ENCODE measurements around the gene STAU1. TPM values are rescaled to one million over a fixed set of nuclear protein-coding genes. Genes with fewer than 3 reads are reported as not detected.

The STAU1 gene, protein sequence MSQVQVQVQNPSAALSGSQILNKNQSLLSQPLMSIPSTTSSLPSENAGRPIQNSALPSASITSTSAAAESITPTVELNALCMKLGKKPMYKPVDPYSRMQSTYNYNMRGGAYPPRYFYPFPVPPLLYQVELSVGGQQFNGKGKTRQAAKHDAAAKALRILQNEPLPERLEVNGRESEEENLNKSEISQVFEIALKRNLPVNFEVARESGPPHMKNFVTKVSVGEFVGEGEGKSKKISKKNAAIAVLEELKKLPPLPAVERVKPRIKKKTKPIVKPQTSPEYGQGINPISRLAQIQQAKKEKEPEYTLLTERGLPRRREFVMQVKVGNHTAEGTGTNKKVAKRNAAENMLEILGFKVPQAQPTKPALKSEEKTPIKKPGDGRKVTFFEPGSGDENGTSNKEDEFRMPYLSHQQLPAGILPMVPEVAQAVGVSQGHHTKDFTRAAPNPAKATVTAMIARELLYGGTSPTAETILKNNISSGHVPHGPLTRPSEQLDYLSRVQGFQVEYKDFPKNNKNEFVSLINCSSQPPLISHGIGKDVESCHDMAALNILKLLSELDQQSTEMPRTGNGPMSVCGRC
- 10 to 100 TPM; 43.9 to 62.8 (median 56.2) TPM for total RNA-seq
- 10 to 100 TPM; 18.9 to 29.6 TPM for polyA plus RNA-seq

DNA sequence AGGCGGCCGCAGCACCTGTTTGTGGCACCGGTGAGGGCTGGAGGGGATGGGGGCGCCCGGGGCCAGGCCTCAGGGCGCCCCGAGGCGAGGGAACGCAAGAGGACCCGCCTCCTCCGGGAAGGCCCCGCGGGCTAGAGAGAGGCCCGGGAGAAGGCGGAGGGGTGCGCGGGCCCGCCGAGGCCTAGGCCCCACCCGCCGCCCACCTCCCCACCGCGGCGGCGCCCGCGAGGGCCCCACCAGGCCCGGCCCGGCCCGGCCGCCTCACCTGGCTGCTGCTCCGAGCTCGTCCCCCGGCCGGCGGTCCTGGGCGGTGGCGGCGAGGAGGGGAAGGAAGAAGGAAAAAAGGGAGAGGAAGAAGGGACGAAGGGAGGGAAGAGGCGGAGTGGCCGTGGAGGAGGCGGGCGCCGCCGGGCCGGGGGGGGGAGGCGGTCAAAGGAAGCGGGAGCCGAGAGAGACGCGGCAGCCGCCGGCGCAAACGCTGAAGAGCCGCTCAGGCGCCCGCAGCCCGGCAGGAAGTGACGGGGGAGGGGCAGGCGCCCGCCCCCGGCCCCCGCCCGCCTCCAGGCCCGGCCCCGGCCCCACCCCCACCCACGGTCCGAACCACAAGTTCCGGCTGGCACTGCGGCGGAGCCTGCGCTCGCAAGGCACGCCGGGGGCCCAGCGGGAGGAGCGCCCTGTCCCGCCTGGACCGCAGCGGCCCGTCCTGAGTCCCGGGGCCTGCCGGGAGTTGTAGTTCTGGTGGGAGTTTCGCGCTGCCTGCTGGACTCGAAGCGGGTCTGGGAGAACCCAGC, at the start of gene STAU1:
Gene STAU1, minus strand, starts transcription at position 484 of the 791 bp plus-strand sequence. CDS start 22,133 bp downstream, outside the sequence.
- Histone ChIP-seq H3K27ac (peak within 1 kb of the TSS; percentile 67 to 93 (median 82)), H3K4me3 (peak within 1 kb of the TSS; percentile 45 to 92 (median 60)), H3K36me3 (no peaks in the 10 kb centered on the region), H3K9me3 (no peaks in the 10 kb centered on the region), H3K27me3 (no peaks in the 10 kb centered on the region), H3K4me1 (peaks cover 11 to 24% (median 19%) of the 10 kb centered on the region in 3 donors)
- WGBS, 2 donors = 0% methylated on average over 48 to 87 of the region's 89 CpGs
- intact Hi-C loops (cut with DNase I) = no loop called here
- ATAC-seq (peak; percentile 88 to 95 (median 94)), DNase-seq (peak; percentile 95 to 98 (median 96)), FAIRE-seq (no peak)
- TF ChIP-seq, protein P1, sequence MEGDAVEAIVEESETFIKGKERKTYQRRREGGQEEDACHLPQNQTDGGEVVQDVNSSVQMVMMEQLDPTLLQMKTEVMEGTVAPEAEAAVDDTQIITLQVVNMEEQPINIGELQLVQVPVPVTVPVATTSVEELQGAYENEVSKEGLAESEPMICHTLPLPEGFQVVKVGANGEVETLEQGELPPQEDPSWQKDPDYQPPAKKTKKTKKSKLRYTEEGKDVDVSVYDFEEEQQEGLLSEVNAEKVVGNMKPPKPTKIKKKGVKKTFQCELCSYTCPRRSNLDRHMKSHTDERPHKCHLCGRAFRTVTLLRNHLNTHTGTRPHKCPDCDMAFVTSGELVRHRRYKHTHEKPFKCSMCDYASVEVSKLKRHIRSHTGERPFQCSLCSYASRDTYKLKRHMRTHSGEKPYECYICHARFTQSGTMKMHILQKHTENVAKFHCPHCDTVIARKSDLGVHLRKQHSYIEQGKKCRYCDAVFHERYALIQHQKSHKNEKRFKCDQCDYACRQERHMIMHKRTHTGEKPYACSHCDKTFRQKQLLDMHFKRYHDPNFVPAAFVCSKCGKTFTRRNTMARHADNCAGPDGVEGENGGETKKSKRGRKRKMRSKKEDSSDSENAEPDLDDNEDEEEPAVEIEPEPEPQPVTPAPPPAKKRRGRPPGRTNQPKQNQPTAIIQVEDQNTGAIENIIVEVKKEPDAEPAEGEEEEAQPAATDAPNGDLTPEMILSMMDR (IDR thresholded peaks at IDR 0.05) = no peak

GRCh38 chr20:49237531-49237930, 49.4 kb upstream of the STAU1 start:
- H3K9me3 ChIP-seq = no peaks in the 10 kb centered on the region
- ATAC-seq (peak in 1 of 4 donors; percentile 53), DNase-seq (no peak), FAIRE-seq (no peak)
- TF ChIP-seq, protein P1 (IDR thresholded peaks at IDR 0.05) = no peak
- 86 to 91% methylated on average over 4 of the region's 4 CpGs for WGBS, 2 donors
- H3K36me3 ChIP-seq = peaks cover 7 to 75% (median 48%) of the 10 kb centered on the region in 3 donors
- H3K4me3 ChIP-seq = no peak overlapping the region
- H3K27me3 ChIP-seq = no peaks in the 10 kb centered on the region
- no peak overlapping the region for H3K27ac ChIP-seq
- H3K4me1 ChIP-seq = no peaks in the 10 kb centered on the region
- intact Hi-C loops (cut with DNase I) = no loop called here

DNA sequence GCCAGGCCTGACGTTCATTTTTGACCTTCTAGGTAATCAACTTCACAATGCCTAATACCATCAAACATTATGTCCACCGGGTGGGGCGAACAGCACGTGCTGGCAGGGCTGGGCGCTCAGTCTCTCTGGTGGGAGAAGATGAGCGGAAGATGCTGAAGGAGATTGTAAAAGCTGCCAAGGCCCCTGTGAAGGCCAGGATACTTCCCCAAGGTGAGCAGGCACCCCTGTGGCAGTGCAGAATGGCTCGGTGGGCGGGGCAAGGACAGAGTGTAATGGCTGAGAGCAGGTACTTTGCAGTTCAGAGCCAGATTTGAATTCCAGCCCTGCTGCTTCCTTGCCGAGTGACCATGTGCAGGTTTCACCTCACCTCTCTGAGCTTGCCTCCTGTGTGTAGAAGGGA, 48.2 kb upstream of the STAU1 start:
- FAIRE-seq = no peak

DNA sequence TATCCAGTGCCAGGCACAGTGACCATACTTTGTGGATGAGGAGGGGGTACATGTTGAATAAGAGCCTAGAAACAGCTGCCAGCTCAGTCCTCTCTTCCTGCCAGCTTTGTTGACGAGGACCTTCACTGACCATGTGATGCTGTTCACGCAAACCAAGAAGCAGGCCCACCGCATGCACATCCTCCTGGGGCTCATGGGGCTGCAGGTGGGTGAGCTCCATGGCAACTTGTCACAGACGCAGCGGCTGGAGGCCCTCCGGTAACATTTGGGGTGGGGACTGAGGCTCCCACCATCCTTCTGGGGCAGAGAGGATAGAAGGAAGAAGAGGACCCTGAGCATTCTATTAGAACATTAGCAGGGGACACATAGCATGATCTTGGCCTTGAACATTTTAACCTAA, 46.7 kb upstream of the STAU1 start:
- WGBS, 2 donors = 93% methylated on average over 6 of the region's 6 CpGs
- H3K4me1 ChIP-seq = no peaks in the 10 kb centered on the region
- no peak overlapping the region for H3K4me3 ChIP-seq
- no peak overlapping the region for H3K27ac ChIP-seq
- no peak for ATAC-seq
- TF ChIP-seq, protein P1 (IDR thresholded peaks at IDR 0.05) = no peak
- no peak for DNase-seq
- no peak for FAIRE-seq
- H3K9me3 ChIP-seq = no peaks in the 10 kb centered on the region
- H3K36me3 ChIP-seq = peaks cover 7 to 83% (median 61%) of the 10 kb centered on the region in 3 donors
- intact Hi-C loops (cut with DNase I) = no loop called here
- H3K27me3 ChIP-seq = no peaks in the 10 kb centered on the region

More for the DNA sequence above, 48.2 kb upstream of the STAU1 start:
- Histone ChIP-seq H3K36me3 (peaks cover 7 to 73% (median 47%) of the 10 kb centered on the region in 3 donors), H3K27me3 (no peaks in the 10 kb centered on the region), H3K9me3 (no peaks in the 10 kb centered on the region), H3K4me3 (no peak overlapping the region), H3K4me1 (no peaks in the 10 kb centered on the region), H3K27ac (no peak overlapping the region)
- TF ChIP-seq, protein P1 (IDR thresholded peaks at IDR 0.05) = no peak
- no peak for DNase-seq
- intact Hi-C loops (cut with DNase I) = no loop called here
- ATAC-seq = no peak
- WGBS, 2 donors = 91 to 93% methylated on average over 9 of the region's 9 CpGs
